Tibial nerve (tissue), 4 donors: ENCODE results near the gene FER.

Experiments used
- EP300 ChIP-seq, 2 donors: sonication (generic); formaldehyde crosslinking; IDR thresholded peaks; one replicate each; pipeline ENCODE4 v1.6.1; 2017; ENCODE audit warnings: antibody characterized with exemption in 2 of 2, mild to moderate bottlenecking in 1 of 2
- POLR2A ChIP-seq, 2 donors: fragments of 450-650 bp; IDR thresholded peaks; one replicate each; pipeline ENCODE4 v1.6.1; 2017; ENCODE audit warnings: antibody characterized with exemption in 2 of 2, mild to moderate bottlenecking in 2 of 2, moderate library complexity in 2 of 2
- TF ChIP-seq, protein P1 (sequence below), 5 experiments: fragments of 200-600 bp in 3 of 5; fragments of 450-650 bp in 2 of 5; sonication (generic) in 3 of 5; IDR thresholded peaks; one replicate each; pipeline ENCODE4 v1.5.1; 2016 to 2019; ENCODE audit warnings: antibody characterized with exemption in 5 of 5, mild to moderate bottlenecking in 3 of 5, moderate library complexity in 2 of 5

DNA sequence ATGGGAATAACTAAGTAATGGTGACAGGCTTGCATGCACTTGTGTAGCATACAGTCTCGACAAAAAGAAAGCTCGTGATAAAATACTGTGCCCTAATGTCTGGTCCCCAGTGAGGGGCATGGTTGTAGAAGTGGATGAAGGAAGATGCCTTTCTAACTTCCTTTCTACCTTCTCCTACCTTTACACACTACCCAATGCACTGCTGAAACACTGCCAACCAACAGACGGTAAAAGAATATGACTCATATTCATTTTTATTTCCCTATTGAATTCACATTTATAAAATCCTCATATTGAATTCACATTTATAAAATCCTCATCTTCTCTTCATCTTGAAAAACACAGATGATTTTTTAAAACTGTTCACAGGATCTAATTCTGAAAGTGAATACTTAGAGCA lies 439.1 kb downstream of the FER start:
- TF ChIP-seq POLR2A (IDR thresholded peaks at IDR 0.05) (no peak), EP300 (IDR thresholded peaks at IDR 0.05) (no peak)
- TF ChIP-seq, protein P1, sequence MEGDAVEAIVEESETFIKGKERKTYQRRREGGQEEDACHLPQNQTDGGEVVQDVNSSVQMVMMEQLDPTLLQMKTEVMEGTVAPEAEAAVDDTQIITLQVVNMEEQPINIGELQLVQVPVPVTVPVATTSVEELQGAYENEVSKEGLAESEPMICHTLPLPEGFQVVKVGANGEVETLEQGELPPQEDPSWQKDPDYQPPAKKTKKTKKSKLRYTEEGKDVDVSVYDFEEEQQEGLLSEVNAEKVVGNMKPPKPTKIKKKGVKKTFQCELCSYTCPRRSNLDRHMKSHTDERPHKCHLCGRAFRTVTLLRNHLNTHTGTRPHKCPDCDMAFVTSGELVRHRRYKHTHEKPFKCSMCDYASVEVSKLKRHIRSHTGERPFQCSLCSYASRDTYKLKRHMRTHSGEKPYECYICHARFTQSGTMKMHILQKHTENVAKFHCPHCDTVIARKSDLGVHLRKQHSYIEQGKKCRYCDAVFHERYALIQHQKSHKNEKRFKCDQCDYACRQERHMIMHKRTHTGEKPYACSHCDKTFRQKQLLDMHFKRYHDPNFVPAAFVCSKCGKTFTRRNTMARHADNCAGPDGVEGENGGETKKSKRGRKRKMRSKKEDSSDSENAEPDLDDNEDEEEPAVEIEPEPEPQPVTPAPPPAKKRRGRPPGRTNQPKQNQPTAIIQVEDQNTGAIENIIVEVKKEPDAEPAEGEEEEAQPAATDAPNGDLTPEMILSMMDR (IDR thresholded peaks at IDR 0.05), result no peak
